GM18519 (cell line): ENCODE data around the gene UBE3C.
"Not testable (repeated sequence)": the region's sequence is repeated elsewhere in the genome, so short reads cannot be mapped to it uniquely, and the experiment has no call there.

Experiments
- ATAC-seq: cut with Tn5 transposase; IDR thresholded peaks from one replicate; pipeline ENCODE4 v1.9.1; 2021; ENCODE audit warnings: mild to moderate bottlenecking, moderate library complexity; ENCODE audit not compliant: unreplicated experiment, low FRiP score

The UBE3C gene

DNA sequence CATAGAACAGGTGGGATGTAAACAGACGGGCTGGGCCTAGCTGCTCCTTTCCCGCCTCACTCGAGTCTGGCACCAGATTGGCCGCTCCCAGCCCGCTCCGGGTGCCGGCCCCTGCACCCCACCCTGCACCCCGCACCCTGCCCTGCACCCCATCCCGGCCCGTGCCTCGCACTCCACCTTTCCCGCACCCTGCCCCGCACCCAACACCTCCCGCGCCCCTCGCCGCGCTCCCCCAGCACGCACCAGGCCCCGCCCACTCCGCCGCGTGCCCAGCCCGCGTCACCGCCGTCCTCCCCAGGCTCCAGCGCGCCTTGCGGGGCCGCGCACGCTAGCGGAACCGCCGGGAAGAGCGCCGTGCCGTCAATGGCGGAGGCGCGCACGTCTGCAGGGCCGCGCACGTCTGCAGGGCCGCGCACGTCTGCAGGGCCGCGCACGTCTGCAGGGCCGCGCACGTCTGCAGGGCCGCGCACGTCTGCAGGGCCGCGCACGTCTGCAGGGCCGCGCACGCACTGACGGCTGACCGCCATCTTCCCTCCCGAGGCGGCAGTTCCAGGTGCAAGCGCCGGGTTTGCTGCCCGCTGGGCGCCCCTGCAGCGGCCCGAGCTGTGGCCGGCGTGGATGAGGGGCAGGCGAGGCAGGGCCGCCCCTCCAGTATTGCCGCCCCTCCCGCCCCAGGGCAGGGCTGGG lies at the start of gene UBE3C:
Gene UBE3C, plus strand, starts transcription at position 503 of the 687 bp plus-strand sequence. CDS start 347 bp downstream, outside the sequence.
- peak; percentile 72 for ATAC-seq

DNA sequence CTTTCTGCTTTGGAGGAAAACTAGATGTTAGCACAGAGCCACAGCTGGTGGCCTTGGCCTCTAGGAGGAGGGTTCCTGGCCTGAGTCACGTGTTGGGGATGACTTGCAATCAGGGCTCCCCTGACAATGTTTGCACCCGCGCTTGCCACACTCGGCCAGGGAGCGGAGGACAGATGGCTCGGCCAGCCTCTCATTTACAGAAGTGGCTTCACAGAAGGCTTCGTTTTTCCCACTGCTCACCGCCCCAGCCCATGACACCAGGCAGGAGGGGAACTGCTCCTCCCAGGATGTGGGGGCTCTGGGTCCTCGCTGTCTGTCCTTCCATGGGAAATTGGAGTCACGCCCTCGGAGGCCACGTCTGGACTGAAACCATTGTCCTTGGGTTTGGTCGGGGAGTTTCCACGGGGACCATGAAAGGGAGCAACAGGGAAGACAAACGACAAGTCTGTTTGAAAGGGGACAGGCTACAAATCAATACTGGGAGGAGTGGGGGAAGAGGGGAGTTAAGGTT lies 49.6 kb upstream of the UBE3C start:
- ATAC-seq, result no peak

DNA sequence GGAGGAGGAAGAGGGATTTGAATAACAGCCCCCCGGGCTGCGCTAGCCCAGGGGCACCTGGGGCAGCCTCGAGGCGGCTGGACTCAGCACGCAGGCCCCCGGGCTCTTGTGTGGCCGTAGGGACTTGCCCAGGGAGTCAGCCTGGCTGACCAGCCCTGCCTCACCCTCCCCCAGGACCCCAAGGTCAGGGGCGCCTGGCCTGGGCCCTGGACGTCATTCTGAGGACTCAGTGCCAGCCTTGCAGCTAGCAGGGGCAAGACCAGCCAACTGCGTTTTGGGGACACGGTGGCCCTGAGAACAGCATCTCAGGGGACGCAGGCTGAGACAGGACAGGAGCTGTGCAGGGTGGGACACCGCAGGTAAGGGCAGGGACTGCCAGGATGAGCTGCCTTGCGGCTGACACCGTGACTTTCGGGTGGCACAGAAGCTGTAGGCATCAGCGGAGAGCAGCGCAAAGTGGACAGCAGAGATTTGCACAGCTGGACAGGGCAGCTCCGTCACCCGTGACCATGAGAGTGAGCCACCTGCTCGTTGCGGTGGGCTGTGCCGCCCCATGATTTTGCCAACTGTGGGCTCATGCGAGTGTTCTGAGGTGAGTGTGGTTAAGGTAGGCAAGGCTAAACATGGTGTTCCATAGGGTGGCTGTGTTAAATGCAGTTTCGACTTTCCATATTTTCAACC lies 48.1 kb upstream of the UBE3C start:
- ATAC-seq, result no peak

GRCh38 chr7:157096286-157097055 lies 42.3 kb upstream of the UBE3C start:
- no peak for ATAC-seq

- no peak for ATAC-seq
Observed at GRCh38 chr7:157097056-157097329, 41.7 kb upstream of the UBE3C start.

- no peak for ATAC-seq
Observed at GRCh38 chr7:157097569-157097968, 41.2 kb upstream of the UBE3C start.

DNA sequence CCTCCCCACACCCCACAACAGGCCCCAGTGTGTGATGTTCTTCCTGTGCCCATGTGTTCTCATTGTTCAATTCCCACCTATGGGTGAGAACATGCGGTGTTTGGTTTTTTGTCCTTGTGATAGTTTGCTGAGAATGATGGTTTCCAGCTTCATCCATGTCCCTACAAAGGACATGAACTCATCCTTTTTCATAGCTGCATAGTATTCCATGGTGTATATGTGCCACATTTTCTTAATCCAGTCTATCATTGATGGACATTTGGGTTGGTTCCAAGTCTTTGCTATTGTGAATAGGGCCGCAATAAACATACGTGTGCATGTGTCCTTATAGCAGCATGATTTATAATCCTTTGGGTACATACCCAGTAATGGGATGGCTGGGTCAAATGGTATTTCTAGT lies 38.7 kb upstream of the UBE3C start:
- not testable (repeated sequence) for ATAC-seq

- not testable (repeated sequence) for ATAC-seq
Observed at GRCh38 chr7:157103641-157104040, 35.1 kb upstream of the UBE3C start.

DNA sequence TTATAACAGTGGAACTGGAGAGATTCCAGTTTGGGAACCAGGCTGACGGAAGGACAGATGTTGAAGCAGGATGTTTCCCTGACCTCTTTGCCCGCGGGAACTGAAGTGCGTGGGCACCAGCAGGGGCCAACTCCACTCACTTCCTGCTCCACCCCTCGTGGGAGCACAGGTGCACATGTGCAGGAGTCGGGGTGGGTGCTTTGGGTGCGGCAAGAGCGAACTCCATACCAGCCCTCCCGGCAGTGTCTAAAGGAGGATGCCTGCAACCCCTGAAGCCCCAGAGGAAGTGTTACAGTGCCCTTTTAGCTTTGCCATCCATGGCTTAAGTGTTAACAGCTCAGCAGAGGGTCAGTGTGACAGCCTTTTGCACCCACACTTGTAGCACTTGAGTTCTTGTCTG lies 27.4 kb upstream of the UBE3C start:
- no peak for ATAC-seq

GRCh38 chr7:157112706-157113105 lies 26.0 kb upstream of the UBE3C start:
- ATAC-seq, result no peak

DNA sequence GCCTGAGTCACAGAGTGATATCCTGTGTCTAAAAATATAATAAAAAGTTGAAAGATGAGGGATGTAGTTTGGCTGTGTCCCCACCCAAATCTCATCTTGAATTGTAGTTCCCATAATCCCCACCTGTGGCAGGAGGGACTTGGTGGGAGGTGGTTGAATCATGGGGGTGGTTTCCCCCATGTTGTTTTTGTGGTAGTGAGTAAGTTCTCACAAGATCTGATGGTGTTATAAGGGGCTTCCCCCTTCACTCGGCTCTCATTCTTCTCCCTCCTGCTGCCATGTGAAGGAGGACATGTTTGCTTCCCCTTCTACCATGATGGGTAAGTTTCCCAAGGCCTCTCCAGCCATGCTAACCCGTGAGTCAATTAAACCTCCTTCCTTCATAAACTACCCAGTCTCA lies 25.1 kb upstream of the UBE3C start:
- no peak for ATAC-seq

DNA sequence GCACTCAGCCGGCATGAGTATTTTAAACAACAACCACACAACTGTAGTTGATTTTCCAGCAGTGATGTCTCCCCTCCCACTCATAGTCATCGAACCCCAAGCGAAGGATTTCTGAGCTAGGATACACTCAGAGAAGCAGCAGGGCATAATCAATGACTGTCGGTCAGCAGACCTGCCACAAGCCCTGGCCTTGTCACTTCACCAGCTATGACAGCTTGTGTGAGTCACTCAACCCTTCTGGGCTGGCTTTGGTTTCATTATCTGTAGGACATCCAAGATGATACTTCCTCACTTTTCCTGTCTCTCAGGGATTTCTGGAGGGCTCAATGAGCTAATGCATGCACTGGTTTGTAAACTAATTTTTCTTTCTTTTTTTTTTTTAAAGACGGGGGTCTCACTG lies 22.0 kb upstream of the UBE3C start:
- ATAC-seq, result no peak

- ATAC-seq, result no peak
Observed at GRCh38 chr7:157117796-157118195, 20.9 kb upstream of the UBE3C start.

GRCh38 chr7:157120181-157120580 lies 18.5 kb upstream of the UBE3C start:
- ATAC-seq, result no peak

GRCh38 chr7:157121184-157121715 lies 17.5 kb upstream of the UBE3C start:
- no peak for ATAC-seq

GRCh38 chr7:157122800-157123495 lies 15.8 kb upstream of the UBE3C start:
- no peak for ATAC-seq

GRCh38 chr7:157124690-157125089 lies 14.0 kb upstream of the UBE3C start:
- ATAC-seq, result no peak

- ATAC-seq, result no peak
Observed at GRCh38 chr7:157125376-157126223, 13.1 kb upstream of the UBE3C start.

GRCh38 chr7:157126921-157127320 lies 11.8 kb upstream of the UBE3C start:
- no peak for ATAC-seq

GRCh38 chr7:157129200-157129599 lies 9.5 kb upstream of the UBE3C start:
- no peak for ATAC-seq
